Heart left ventricle (tissue), 16 donors: Measurements from ENCODE around the gene SGCA. TPM values are rescaled to one million over a fixed set of nuclear protein-coding genes. Genes with fewer than 3 reads are reported as not detected.

Source experiments
- ATAC-seq, 4 donors: fragments of 200-7000 bp; cut with Tn5 transposase; one replicate each; pipeline ENCODE4 v1.9.1; 2020 to 2022; ENCODE audit warnings: moderate library complexity in 4 of 4, mild to moderate bottlenecking in 3 of 4, moderate number of reproducible peaks in 1 of 4
- DNase-seq, 5 donors: peaks; one replicate each; pipeline ENCODE4 v3.0.0-alpha.2; 2020
- H3K27ac ChIP-seq, 12 donors: fragments of 200-600 bp; sonication (generic) in 4 of 12; one replicate each; pipeline versions ENCODE4 v1.5.0 to v1.8.0; 2016 to 2022; ENCODE audit warnings: mild to moderate bottlenecking in 2 of 12
- H3K27me3 ChIP-seq, 9 donors: fragments of 200-600 bp; sonication (generic) in 2 of 9; one replicate each; pipeline versions ENCODE4 v1.5.1 to v1.8.0; 2016 to 2022; ENCODE audit warnings: mild to moderate bottlenecking in 3 of 9
- H3K36me3 ChIP-seq, 9 donors: fragments of 200-600 bp; sonication (generic) in 2 of 9; one replicate each; pipeline versions ENCODE4 v1.5.0 to v1.8.0; 2018 to 2022; ENCODE audit warnings: mild to moderate bottlenecking in 2 of 9
- H3K4me1 ChIP-seq, 12 donors: fragments of 200-600 bp; sonication (generic) in 4 of 12; one replicate each; pipeline versions ENCODE4 v1.5.0 to v1.8.0; 2016 to 2022; ENCODE audit warnings: mild to moderate bottlenecking in 3 of 12
- H3K4me3 ChIP-seq, 12 donors: fragments of 200-600 bp; sonication (generic) in 4 of 12; one replicate each; pipeline versions ENCODE4 v1.5.0 to v1.8.0; 2017 to 2022; ENCODE audit warnings: mild to moderate bottlenecking in 9 of 12, moderate library complexity in 4 of 12
- H3K9me3 ChIP-seq, 12 donors: fragments of 200-600 bp; sonication (generic) in 4 of 12; one replicate each; pipeline versions ENCODE4 v1.5.0 to v1.8.0; 2016 to 2022; ENCODE audit warnings: mild to moderate bottlenecking in 1 of 12
- CTCF ChIP-seq, 12 donors: fragments of 200-600 bp; sonication (generic) in 4 of 12; IDR thresholded peaks; one replicate each; pipeline versions ENCODE4 v1.5.0 to v1.8.0; 2018 to 2022; ENCODE audit warnings: antibody characterized with exemption in 12 of 12, mild to moderate bottlenecking in 5 of 12
- POLR2A ChIP-seq, 2 donors: fragments of 450-650 bp; IDR thresholded peaks; one replicate each; pipeline ENCODE4 v1.6.1; 2017; ENCODE audit warnings: antibody characterized with exemption in 2 of 2, mild to moderate bottlenecking in 2 of 2, moderate library complexity in 2 of 2
- WGBS, 4 donors: extraction: QIAGEN DNeasy Blood & Tissue Kit in 2 of 4; methylation state at CpG; one replicate each; pipeline versions ENCODE4 v1.1.5 to v1.1.7; 2013 to 2018; 5-methylcytosine and 5-hydroxymethylcytosine counted together
- intact Hi-C, 10 donors: fragments of 100-400 bp; cut with DNase I; formaldehyde crosslinking; loops; one replicate each; pipeline versions ENCODE4 v1.11.1 to v1.14.2; 2022
- polyA plus RNA-seq, 2 donors: library from polyadenylated mRNA; stranded (reverse); fragments of 200-250 nt; gene quantifications; one replicate each; pipeline ENCODE4 v1.2.3, GENCODE V29; 2013
- total RNA-seq, 9 donors: library from RNA; depleted of rRNA in 2 of 9; stranded (reverse); fragments of >200 nt in 2 of 9; fragmentation: NEBNext Ultra II Directional in 3 of 9; extraction: Animal tissue kit (Norgen Biotek cat#: 25700) in 3 of 9; gene quantifications; one replicate each; pipeline versions ENCODE4 v1.1.0 to v1.2.4, GENCODE V29; 2016 to 2023
- donor health status: ischemic (EF 13 %, LVEDD 7.1; RV severe dilation, severe dysfunction).
- donor health status: healthy with polysubstance abuse.
- donor health status: DM: no; HTN: yes; CAD: no.
- donor health status: DM: no; HTN: no; CAD: no.
- donor health status: ischemic (EF 25% LVEDD 6.9; RV normal size, moderate dysfunction).
- donor health status: ischemic (EF 25% LVEDD 5.7; RV mildly dilated, moderate dysfunction).
- donor health status: healthy.
- donor health status: DM: yes; HTN: yes; CAD: no.
- donor health status: ischemic (EF 35%, LVEDD 5.7; RV mildly dilated, moderate dysfunction).
- donor health status: nonischemic (EF 11% LVEDD 7.7; RV severe dilation, severe dysfunction).
- donor health status: DM: yes; HTN: yes; CAD: no.
- donor health status: PGD.
- donor health status: ischemic (EF 29% LVEDD 5.4; RV normal size, mild dysfunction).
- donor health status: nonischemic (EF 23%, LVEDD 6.1; RV moderate dilation, normal function).

The SGCA gene
- total and polyA plus RNA-seq, 11 donors, result 96.5 to 225 (median 151) TPM

DNA sequence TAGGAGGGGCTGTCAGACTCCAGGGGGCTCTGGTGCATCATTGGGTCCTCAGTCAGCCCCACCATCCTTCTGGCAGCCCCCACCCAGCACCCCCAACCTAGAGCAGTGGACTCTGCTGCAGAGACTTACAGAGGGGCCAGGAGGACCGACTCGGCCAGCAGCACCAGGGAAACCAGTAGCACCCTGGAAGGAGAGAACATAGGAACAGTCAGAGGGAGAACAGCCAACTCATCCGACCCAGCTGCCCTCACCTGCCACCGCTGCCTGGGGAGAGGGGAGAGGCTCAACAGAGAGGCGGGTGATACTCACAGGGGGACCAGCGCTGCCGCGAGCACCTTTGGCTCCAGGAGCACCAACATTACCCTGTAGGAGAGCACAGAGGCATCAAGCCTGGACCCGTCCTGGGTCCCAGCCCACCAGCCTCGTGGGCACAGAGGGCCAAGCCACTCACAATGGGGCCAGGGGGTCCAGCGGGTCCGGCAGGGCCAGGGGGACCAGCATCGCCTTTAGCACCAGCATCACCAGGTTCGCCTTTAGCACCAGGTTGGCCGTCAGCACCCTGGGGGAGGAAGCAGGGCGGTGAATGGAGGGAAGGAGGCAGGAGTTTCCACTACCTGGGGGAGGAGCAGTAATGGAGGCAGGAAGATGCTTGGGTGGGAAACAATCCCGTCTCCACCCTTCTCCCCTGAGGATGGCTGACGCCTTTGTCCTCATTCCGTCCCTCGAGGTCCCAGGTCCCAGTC lies 23.9 kb downstream of the SGCA start:
- ATAC-seq (no peak), DNase-seq (no peak)
- H3K4me3 ChIP-seq, result no peak overlapping the region
- TF ChIP-seq POLR2A (IDR thresholded peaks at IDR 0.05) (no peak), CTCF (IDR thresholded peaks at IDR 0.05) (no peak)
- H3K27me3 ChIP-seq, result no peaks in the 10 kb centered on the region
- peaks cover 0 to 14% (median 0%) of the 10 kb centered on the region in 12 donors for H3K4me1 ChIP-seq
- intact Hi-C loops, result no loop called here
- peaks cover 0 to 98% (median 90%) of the 10 kb centered on the region in 9 donors for H3K36me3 ChIP-seq
- 73 to 80% (median 76%) methylated on average over 18 to 20 of the region's 20 CpGs for WGBS, 4 donors
- H3K9me3 ChIP-seq, result no peaks in the 10 kb centered on the region
- H3K27ac ChIP-seq, result peak overlapping the region in 2 of 12 donors; percentile 22 to 40

DNA sequence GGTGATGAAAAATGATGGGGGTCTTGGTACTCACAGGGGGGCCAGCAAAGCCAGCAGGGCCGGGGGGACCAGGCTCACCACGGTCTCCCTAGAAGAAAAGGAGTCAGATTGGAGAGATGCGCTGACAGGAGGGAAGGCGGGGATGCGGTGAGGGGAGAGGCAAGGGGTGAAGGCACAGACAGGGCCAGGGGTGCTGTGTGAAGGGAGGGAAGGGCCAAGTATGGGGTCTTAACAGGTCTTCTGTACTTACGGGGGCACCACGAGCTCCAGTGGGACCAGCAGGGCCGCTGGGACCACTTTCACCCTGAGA lies 24.4 kb downstream of the SGCA start:
- TF ChIP-seq POLR2A (IDR thresholded peaks at IDR 0.05) (no peak), CTCF (IDR thresholded peaks at IDR 0.05) (no peak)
- 79 to 92% (median 84%) methylated on average over 8 of the region's 8 CpGs for WGBS, 4 donors
- Histone ChIP-seq H3K27me3 (no peaks in the 10 kb centered on the region), H3K9me3 (no peaks in the 10 kb centered on the region), H3K4me1 (peaks cover 0 to 14% (median 0%) of the 10 kb centered on the region in 12 donors), H3K36me3 (peaks cover 0 to 99% (median 95%) of the 10 kb centered on the region in 9 donors), H3K4me3 (no peak overlapping the region), H3K27ac (peak overlapping the region in 3 of 12 donors; percentile 4 to 40 (median 22))
- intact Hi-C loops, result no loop called here
- ATAC-seq (no peak), DNase-seq (no peak)

DNA sequence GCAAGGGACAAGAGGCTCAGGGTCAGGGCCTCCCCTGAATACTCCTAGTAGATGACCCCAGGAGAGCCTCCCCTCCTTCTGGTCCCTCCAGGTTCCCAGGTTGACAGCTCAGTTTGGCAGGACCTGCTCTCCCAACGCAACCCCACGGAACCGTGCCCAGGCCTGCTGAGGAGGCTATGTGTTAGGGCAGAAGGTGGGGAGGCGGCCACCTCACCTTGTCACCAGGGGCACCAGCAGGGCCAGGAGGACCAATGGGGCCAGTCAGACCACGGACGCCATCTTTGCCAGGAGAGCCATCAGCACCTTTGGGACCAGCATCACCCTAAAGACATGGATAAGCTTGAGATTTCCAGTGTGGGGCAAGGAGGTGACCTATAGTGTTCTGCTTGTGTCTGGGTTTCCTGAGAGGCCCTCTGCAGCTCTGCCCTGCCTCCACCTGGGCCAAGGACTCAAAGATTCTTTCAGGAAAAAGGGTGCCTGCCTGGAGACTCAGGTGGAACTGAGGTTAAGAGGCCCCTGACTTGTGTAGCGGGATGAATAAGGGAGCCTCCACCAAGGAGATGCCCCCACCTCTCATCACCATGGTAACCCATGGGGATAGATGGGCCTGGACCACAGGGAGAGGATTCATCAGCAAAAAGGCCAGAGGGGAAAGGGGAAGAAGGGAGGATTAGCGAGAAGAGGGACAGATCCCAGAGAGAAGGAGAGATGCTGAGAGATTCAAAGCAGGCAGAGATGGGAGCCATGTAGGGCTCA lies 25.0 kb downstream of the SGCA start:
- intact Hi-C loops, result no loop called here
- no peak for TF ChIP-seq POLR2A (IDR thresholded peaks at IDR 0.05)
- no peak for TF ChIP-seq CTCF (IDR thresholded peaks at IDR 0.05)
- Histone ChIP-seq H3K4me3 (no peak overlapping the region), H3K27ac (peak overlapping the region in 3 of 12 donors; percentile 4 to 40 (median 22)), H3K4me1 (peaks cover 0 to 13% (median 0%) of the 10 kb centered on the region in 12 donors), H3K27me3 (no peaks in the 10 kb centered on the region), H3K36me3 (peaks cover 0 to 99% (median 96%) of the 10 kb centered on the region in 9 donors), H3K9me3 (no peaks in the 10 kb centered on the region)
- ATAC-seq (no peak), DNase-seq (no peak)
- 87 to 94% (median 90%) methylated on average over 5 to 8 of the region's 8 CpGs for WGBS, 4 donors
